Measurements from ENCODE around the gene LEMD3.
A peak's percentile ranks its signal among the peaks of the same experiment; 100 is the strongest.

Gene LEMD3

DNA sequence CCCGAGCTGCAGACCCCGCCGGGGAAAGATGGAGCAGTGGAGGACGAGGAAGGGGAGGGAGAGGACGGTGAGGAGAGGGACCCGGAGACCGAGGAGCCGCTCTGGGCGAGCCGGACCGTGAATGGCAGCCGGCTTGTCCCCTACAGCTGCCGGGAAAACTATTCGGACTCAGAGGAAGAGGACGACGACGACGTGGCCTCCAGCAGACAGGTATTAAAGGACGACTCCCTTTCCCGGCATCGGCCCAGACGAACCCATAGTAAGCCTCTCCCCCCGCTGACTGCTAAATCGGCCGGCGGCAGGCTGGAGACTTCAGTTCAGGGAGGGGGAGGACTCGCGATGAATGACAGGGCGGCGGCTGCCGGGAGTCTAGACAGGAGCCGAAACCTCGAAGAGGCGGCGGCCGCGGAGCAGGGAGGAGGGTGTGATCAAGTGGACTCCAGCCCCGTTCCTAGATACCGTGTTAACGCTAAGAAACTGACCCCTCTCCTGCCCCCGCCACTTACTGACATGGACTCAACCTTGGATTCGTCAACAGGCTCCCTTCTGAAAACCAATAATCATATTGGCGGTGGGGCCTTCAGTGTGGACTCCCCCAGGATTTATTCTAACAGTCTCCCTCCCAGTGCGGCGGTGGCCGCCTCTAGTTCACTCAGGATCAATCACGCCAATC is 962 bp downstream of the LEMD3 start:
- peak; percentile 33 for DNase-seq (ENCODE audit: low read depth)

DNA sequence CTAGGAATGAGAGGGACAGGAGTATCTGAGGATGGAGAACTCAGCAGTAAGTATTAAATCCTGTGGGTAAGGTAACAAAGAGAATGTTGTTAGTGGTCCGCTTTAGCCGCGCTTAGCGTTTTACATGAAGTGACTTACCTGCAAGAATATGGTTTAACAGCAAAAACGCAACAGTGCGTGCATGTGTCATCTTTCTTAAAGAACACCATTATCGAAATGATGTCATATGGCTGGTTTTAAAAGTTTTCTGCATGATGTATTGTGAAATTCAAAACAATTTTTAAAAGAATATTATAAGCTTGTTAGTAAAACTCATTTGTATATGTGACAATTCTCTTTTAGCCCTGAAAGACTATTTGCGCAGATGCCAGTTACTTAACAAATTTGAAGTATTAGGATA is 1.7 kb downstream of the LEMD3 start:
- DNase-seq (ENCODE audit: low read depth) = peak; percentile 30

DNA sequence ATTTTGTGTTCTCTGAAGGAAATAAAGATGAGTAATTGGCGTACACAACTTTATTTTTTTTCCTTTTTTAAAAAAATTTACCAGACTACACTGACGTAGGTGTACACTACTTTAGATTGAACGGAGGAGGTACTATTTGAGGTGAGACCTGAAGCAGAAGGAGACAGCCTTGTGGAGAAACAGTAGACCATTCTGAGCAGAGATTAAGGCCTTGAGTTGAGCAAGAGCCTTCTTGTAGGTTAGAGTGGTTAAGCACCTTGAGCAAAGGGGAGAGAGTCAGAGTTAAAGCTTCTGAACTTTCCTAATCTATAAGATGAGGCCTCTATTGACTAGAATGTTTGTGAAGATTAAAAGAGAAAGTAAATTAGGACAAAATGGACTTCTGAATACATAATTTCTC is 2.5 kb downstream of the LEMD3 start:
- peak; percentile 33 for DNase-seq (ENCODE audit: low read depth)

DNA sequence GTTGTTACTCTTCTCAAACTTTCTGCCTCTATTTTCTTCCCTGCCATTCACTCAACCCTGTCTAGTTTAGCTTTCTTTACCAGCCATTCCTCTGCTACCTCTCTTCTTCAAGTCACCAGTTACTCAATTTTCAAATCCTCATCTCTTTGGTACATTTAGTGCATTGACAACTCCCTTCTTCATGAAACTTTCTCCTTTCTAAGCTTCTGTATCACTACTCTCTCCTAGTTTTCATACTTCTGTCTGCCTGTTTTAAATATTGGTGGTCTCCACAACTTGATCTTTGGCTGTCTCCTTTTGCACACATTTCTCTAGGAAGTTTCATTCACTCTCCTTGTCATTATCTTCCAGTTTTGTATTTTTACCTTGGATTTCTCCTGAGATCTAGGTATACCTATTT is 6.0 kb downstream of the LEMD3 start:
- DNase-seq (ENCODE audit: low read depth) = no peak

DNA sequence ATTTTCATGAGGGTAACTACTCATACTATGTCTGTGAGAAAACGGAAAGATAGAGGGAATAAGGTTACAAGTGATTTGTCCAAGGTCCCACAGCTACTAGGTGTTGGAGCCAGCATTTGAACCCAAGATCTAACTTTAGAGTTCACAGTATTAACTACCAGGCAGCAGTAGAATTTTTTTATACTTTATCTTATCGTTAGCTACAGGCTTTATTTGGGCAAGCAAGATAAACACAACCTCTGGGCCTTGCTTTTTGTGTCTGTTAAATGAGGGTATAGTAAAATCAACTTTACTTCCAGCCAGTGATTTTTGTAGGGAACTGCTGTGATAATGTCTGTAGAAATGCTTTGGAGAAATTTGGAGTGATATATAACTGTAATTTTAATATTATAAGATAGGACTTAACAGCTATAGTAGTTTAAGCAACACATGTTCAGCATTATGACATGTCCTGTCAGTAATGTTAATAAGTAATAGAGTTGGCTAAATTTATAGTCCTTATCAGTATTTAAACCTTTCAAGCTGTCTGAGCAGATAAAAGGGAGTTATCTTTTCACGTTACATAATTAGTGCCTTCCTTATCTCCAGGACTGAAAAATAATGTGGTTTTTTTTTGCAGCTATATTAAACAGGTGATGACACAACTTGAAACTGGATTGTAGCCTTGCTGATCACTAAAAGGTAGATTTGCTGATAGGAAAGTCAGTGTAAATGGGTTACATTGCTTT is 12.8 kb downstream of the LEMD3 start:
- no peak for DNase-seq (ENCODE audit: low read depth)

DNA sequence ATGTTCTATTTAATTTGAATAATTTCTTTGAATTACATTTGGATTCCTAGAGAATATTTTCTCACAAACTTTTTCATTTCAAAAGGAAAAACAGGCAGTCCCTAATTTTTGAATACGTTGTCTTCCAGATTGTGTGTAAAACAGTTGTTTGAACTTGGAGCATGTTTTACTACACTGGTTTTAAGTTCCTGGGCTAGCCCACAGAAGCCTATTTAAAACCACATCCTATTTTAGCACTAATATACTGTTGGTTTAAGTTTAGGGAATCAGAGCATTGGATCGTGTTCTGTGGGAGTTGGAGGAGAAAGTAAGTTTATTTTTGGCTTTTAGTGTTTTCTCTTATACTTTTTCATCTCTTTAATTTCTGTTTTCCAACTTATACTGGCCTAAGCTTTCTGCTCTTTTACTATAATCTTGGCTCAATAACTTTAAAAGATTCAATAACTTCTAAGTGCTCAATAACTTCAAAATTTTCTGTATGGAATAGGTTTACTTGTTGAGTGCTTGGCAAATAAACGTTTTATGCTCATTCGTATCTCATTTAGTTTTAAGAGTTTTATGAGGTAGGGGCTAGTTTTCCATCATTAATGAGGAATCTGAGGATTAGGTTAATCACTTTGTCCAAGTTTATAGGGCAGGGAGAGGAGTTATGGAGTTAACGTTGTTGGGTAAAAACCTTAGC is 14.9 kb downstream of the LEMD3 start:
- DNase-seq (ENCODE audit: low read depth) = no peak

DNA sequence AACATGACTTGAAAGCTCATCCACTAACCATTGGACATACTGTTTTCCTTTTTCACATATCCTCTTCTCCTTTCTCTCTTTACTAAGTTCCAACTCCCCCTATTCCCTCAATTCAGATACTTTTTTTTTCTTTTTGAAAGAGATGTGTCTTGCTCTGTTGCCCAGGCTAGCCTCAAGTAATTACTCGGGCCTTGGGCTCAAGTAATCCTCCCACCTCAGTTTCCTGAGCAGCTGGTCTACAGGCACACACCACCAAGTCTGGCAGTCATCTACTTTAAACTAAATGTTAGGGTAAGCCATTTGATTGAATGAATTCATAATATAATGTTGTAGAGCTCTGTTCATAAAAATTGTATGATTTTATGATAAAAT is 15.5 kb downstream of the LEMD3 start:
- DNase-seq (ENCODE audit: low read depth) = no peak

DNA sequence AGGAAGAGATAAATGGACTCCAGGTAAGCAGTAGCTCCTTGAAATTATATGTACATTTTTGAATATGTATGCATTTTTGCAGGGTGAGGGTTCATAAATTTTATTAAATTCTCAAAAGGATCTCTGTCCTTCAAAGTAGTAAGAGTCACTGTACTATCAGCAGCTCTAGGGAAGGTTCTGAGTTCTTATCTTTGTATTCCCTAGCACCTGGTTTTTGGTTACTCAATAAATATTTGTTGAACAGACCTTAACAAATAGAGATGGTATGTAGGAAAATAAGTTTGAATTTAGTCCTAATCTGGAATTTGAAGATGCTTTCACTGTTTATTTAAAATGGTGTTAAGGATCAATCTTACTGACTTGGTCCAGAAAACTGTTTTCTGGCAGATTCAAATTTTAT is 18.3 kb downstream of the LEMD3 start:
- no peak for DNase-seq (ENCODE audit: low read depth)

DNA sequence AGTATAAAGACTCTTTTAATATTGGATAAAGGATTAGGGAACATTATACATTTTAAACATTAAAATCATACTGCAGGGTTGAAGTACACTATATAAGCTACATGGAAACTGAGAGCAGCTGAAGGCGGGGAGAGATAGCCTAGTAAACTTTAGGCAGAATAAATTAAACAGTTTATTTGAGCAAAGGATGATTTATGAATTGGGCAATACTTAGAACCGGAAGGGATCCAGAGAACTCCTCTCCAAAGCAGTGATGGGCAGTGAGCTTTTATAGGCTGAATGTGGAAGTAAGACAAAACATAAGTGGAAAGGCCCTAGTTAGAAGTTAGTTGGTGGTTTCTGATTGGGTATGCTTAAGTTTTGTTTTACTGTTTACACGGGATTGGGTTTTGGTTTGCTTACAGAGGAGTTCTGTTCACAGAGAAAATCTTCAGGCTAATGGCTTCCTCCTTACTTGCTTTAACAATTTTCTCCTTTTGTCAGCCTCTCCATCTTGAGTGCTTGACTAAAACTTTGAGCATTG is 18.9 kb downstream of the LEMD3 start:
- DNase-seq (ENCODE audit: low read depth) = no peak

DNA sequence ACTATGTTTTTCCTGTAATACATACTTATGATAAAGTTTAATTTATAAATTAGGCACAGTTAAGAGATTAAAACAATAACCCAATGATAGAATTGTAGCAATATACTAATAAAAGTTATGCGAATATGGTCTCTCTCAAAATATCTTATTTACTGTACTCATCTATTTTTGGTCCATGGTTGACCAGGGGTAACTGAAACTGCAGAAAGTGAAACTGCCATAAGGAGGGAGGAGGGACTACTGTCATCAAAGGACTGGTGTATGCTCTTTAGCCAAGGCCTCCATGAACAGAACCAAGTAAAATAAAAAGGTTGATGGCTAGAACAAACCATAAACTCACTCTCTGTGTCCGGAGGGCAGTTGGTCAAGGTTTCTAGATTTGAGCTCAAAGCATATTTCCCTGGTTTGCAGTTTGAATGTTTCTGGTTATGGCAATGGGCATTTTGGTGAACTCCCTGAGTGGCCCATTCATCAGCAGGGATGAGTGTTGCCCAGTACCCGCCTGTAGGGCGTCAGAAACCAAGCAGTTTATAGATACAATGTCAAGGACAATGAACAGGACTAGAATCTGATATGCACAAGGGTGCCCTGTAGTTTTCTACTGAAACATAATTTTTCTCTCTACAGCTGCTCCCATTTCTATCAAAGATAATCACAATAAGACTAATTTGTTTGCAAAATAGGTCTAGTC is 19.8 kb downstream of the LEMD3 start:
- no peak for DNase-seq (ENCODE audit: low read depth)

DNA sequence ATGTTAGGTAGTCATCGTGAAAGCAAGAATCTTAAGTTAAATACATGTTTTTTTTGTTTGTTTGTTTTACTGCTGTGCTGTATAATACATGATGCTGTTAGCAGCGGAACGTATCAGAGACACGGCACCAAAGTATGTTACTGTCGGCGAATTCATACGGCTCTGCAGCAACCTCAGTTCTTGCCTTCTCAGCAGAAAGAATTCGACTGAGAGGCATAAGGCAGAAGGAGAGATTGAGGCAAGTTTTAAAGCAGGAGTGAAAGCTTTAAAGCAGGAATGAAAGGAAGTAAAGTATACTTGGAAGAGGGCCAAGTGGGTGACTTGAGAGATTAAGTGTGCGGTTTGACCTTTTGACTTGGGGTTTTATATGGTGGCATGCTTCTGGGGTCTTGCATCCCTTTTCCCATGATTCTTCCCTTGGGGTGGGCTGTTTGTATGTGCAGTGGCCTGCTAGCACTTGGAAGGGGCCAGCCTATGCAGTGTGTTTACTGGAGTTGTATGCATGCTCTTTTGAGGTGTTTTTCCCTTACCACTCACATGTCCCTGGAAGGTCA is 23.7 kb downstream of the LEMD3 start:
- DNase-seq (ENCODE audit: low read depth) = peak; percentile 19

DNA sequence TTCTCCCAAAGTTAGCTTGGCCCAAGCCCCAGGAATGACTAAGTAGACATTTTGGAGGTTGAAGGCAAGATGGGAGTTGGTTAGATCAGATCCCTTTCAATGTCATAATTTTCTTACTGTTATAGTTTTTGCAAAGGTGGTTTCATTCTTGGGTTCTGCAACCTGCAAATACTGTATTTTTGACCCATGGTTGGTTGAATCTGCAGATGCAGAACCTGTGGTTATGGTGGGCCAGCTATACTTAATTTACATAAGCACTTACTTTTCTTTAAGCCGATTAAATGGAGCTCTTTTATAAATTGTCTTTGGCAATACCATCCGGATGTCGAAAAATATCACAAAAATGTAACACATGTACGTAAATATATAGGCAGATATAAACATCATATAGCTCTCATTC is 25.6 kb downstream of the LEMD3 start:
- DNase-seq (ENCODE audit: low read depth) = no peak

DNA sequence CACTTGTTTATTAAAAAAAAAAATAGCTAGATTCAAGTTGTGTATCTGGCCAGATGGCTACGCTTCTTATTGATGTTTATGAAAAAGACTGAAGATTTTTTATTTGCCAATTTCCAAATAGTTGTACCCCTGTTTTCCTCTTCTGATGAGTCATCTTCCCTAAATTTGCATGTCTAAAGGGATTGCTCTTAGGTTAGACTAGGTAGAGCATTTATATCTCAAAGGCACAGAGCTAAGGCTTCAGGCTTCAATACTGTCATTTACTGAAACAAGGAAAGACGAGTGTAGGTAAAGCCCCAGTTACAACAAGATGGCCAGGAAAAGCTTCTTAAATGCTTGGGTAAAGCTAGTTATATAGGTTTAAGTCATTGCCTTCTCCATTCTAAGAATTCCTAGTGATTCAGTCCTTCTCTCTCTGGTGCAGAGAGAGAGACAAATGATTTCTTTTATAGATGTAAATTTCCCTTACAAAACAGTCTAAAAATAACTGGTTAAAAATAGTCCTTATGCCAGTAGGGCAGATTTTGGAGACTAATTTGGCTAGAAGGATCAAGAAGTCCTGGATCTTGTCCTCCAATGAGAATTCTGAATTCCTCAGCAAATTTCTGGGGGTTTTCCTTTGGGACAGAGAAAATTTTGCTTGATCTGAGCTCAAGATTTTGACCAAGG is 26.1 kb downstream of the LEMD3 start:
- no peak for DNase-seq (ENCODE audit: low read depth)

DNA sequence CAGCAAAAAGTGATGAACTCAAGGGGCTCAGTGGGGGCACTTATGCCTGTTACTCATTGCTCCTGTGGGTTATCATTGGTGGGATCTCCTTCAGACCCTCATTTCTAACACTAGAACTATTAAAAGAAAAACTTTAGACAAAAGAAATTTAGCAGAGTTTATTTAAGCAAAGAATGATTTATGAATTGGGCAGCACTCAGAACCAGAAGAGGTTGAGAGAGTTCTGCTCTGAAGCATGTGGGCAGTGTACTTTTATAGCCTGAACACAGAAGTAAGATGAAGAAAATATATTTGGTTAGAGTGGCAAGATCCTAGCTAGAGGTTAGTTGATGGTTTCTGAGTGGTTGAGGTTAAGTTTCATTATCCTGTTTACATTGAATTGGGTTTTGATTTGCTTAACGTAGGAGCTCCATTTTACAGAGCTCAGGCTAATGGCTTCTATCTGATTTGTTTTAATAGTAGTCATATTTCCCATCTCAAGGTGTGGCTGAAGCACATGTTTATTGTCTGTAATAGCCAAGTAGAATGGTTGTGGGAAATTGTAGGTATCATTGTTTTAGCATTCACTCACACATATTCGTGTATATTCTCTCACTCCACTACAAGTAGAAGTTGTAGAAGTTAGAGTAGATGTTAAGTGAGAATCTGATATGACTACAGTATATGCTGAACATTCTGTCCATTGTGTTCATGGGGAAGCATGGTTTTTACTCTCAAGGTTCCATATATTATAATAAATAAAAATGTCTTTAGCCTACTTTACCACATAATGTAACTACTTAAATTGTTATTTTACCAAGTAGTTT is 27.6 kb downstream of the LEMD3 start:
- no peak for DNase-seq (ENCODE audit: low read depth)

DNA sequence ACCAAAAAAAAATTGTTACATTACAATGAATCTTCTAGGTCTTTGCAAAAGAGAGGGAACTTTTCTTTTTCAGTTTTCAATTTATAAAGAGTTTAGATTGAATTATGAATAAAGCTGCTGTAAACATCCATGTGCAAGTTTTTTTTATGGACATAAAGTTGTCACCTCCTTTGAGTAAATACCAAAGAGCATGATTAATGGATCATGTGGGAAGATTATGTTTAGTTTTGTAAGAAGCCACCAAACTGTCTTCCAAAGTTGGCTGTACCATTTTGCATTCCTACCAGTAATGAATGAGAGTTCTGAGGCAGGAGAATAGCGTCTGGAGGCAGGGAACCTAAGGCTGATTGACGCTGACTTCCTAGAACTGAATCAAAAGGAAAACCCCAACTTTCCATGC is 30.2 kb downstream of the LEMD3 start:
- no peak for DNase-seq (ENCODE audit: low read depth)

DNA sequence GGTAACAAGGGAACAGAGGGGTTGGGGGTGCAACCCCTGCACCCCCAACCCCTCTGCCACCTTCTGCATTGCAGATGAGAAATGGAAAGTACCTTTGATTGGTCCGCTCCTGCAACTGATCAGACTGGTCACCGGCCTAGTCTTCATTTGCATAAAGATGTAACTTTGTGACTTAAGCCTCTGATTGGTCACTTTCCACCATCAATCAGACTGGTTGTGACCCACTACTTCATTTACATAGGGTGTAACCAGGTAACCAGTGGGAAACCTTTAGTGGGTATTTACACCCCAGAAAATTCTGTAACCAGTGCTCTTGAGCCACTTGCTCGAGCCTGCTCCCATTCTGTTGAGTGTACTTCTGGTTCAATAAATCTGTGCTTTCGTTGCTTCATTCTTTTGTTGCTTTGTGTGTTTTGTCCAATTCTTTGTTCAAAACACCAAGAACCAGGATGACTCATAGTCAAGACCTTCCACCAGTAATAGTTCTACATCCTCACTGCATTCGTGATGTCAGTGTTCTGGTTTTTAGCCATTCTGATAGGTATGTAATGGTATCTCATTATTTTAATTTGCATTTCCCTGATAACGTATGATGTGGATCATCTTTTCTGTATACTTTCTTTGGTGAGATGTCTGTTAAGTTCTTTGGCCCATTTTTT is 30.8 kb downstream of the LEMD3 start:
- peak; percentile 22 for DNase-seq (ENCODE audit: low read depth)

DNA sequence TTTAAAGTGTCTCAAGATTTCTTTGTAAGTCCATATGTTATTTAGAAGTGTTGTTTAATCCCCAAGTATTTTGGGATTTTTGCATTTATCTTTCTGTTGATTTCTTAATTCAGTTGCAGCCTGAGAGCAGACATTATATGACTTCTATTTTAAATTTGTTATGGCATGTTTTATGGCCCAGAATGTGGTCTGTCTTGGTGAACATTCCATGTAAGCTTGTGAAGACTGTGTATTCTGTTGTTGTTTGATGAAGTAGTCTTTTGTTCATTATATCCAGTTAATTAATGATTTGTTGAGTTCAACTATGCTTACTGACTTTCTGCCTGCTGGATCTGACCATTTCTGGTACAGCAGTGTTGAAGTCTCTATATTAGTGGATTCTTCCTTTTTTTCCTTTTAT is 34.0 kb downstream of the LEMD3 start:
- no peak for DNase-seq (ENCODE audit: low read depth)

DNA sequence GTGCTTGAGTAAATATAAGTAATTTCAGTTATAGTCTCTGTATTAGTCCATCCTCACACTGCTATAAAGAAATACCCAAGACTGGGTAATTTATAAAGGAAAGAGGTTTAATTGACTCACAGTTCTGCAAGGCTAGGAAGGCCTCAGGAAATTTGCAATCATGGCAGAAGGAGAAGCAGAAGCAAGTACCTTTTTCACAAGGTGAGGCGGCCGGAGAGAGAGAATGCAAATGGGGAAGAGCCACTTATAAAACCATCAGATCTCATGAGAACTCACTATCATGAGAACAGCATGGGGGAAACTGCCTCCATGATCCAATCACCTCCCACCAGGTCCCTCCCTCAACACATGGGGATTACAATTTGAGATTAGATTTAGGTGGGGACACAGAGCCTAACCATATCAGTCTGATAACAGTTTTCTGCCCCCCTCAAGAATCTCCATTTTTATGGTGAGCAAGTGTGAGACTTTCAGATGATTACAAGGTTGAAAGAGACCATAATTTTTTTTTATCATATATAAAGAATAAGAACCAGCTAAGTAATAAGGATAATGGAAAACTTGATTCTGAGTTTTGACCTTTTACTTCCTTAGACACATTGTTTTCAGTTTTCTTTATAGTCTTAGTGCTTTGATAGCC is 35.6 kb downstream of the LEMD3 start:
- DNase-seq (ENCODE audit: low read depth) = no peak

DNA sequence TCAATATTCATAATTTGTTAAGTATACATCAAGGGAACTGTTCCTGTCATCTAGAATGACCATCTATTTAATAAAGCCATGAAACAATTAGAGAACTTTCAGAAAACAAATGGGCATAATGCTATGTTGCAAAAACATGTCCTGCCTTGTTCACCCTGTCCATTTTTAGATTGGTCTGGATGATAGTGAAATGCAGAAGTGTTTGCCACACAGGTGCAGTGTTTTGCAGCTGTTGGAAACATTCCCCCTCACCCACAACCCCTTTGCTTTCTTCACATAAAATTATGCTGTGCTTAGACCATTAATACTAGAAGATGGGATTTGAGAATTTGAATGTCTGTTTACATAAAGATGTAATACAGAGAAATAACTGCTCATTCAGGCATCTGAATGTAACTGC is 36.5 kb downstream of the LEMD3 start:
- DNase-seq (ENCODE audit: low read depth) = no peak

DNA sequence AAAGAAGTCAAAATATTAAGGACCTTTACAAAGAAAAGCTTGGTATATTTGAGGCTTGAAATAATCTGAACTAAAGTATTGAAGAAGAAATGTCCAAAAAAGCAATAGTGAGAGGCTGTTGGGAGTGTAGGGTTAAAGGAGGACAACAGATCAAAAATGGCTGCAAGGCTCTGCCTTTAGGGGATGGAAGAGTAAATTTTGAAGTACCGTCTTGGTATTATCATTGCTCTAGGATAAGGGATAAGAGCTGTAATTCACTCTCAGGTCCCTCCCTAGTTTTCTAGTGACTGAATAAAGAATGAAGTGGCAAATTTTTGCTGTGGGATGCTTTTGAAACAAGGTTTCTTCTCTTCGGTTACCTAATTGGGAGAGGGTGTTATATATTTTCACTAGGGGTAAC is 38.7 kb downstream of the LEMD3 start:
- no peak for DNase-seq (ENCODE audit: low read depth)
